Measurements from ENCODE around the gene HTRA1.

HTRA1 gene

GRCh38 chr10:122493761-122494160, 32.4 kb downstream of the HTRA1 start:
- Histone ChIP-seq H2AFZ (ENCODE audit: low read length) (no peak overlapping the region), H3K36me3 (ENCODE audit: insufficient read depth, low read length) (no peaks in the 10 kb centered on the region), H4K20me1 (ENCODE audit: insufficient read depth, low read length, poor library complexity, severe bottlenecking) (no peaks in the 10 kb centered on the region), H3K9me3 (ENCODE audit: insufficient read depth, low read depth, low read length) (no peaks in the 10 kb centered on the region), H3K9ac (ENCODE audit: low read depth, low read length, poor library complexity, severe bottlenecking) (no peak overlapping the region), H3K4me1 (ENCODE audit: insufficient read depth, low read length, poor library complexity, severe bottlenecking) (no peaks in the 10 kb centered on the region), H3K4me3 (ENCODE audit: low read length, poor library complexity, severe bottlenecking) (no peak overlapping the region), H3F3A (ENCODE audit: low read depth) (no peaks in the 10 kb centered on the region), H3K27me3 (ENCODE audit: insufficient read depth, low read length, poor library complexity, severe bottlenecking) (no peaks in the 10 kb centered on the region), H3K4me2 (ENCODE audit: low read depth, low read length, poor library complexity, severe bottlenecking) (no peak overlapping the region), H3K9me2 (replicated peaks; ENCODE audit: low read depth, low read length) (no peaks in the 10 kb centered on the region), H3K79me2 (ENCODE audit: insufficient read depth, low read length) (no peaks in the 10 kb centered on the region)
- TF ChIP-seq EZH2phosphoT487 (IDR thresholded peaks at IDR 0.05; ENCODE audit: borderline replicate concordance) (no peak), CTCF (conservative IDR thresholded peaks at IDR 0.05; ENCODE audit: low read length) (no peak)

- no peaks in the 10 kb centered on the region for H3K79me2 ChIP-seq (ENCODE audit: insufficient read depth, low read length)
- H3K4me2 ChIP-seq (ENCODE audit: low read depth, low read length, poor library complexity, severe bottlenecking), result no peak overlapping the region
- H2AFZ ChIP-seq (ENCODE audit: low read length), result no peak overlapping the region
- no peaks in the 10 kb centered on the region for H4K20me1 ChIP-seq (ENCODE audit: insufficient read depth, low read length, poor library complexity, severe bottlenecking)
- H3K36me3 ChIP-seq (ENCODE audit: insufficient read depth, low read length), result no peaks in the 10 kb centered on the region
- no peaks in the 10 kb centered on the region for H3K27me3 ChIP-seq (ENCODE audit: insufficient read depth, low read length, poor library complexity, severe bottlenecking)
- H3K9ac ChIP-seq (ENCODE audit: low read depth, low read length, poor library complexity, severe bottlenecking), result no peak overlapping the region
- no peaks in the 10 kb centered on the region for H3K9me2 ChIP-seq (replicated peaks; ENCODE audit: low read depth, low read length)
- TF ChIP-seq CTCF (conservative IDR thresholded peaks at IDR 0.05; ENCODE audit: low read length), result no peak
- TF ChIP-seq EZH2phosphoT487 (IDR thresholded peaks at IDR 0.05; ENCODE audit: borderline replicate concordance), result no peak
- H3K4me1 ChIP-seq (ENCODE audit: insufficient read depth, low read length, poor library complexity, severe bottlenecking), result no peaks in the 10 kb centered on the region
- H3K4me3 ChIP-seq (ENCODE audit: low read length, poor library complexity, severe bottlenecking), result no peak overlapping the region
- no peaks in the 10 kb centered on the region for H3F3A ChIP-seq (ENCODE audit: low read depth)
- H3K9me3 ChIP-seq (ENCODE audit: insufficient read depth, low read depth, low read length), result no peaks in the 10 kb centered on the region
These were observed 32.9 kb downstream of the HTRA1 start for GRCh38 chr10:122494173-122494820.

- H3K4me2 ChIP-seq (ENCODE audit: low read depth, low read length, poor library complexity, severe bottlenecking), result no peak overlapping the region
- no peaks in the 10 kb centered on the region for H3K4me1 ChIP-seq (ENCODE audit: insufficient read depth, low read length, poor library complexity, severe bottlenecking)
- no peaks in the 10 kb centered on the region for H3K9me3 ChIP-seq (ENCODE audit: insufficient read depth, low read depth, low read length)
- H3K27me3 ChIP-seq (ENCODE audit: insufficient read depth, low read length, poor library complexity, severe bottlenecking), result no peaks in the 10 kb centered on the region
- no peak overlapping the region for H3K4me3 ChIP-seq (ENCODE audit: low read length, poor library complexity, severe bottlenecking)
- no peak overlapping the region for H2AFZ ChIP-seq (ENCODE audit: low read length)
- no peaks in the 10 kb centered on the region for H4K20me1 ChIP-seq (ENCODE audit: insufficient read depth, low read length, poor library complexity, severe bottlenecking)
- H3K9ac ChIP-seq (ENCODE audit: low read depth, low read length, poor library complexity, severe bottlenecking), result no peak overlapping the region
- no peaks in the 10 kb centered on the region for H3K79me2 ChIP-seq (ENCODE audit: insufficient read depth, low read length)
- H3K36me3 ChIP-seq (ENCODE audit: insufficient read depth, low read length), result no peaks in the 10 kb centered on the region
- no peaks in the 10 kb centered on the region for H3K9me2 ChIP-seq (replicated peaks; ENCODE audit: low read depth, low read length)
- H3F3A ChIP-seq (ENCODE audit: low read depth), result no peaks in the 10 kb centered on the region
- TF ChIP-seq EZH2phosphoT487 (IDR thresholded peaks at IDR 0.05; ENCODE audit: borderline replicate concordance), result no peak
- TF ChIP-seq CTCF (conservative IDR thresholded peaks at IDR 0.05; ENCODE audit: low read length), result no peak
These were observed 33.5 kb downstream of the HTRA1 start for GRCh38 chr10:122494833-122495232.

All from Loucy (cell line).